HepG2 (cell line): ENCODE measurements around the gene KCNC2. TPM values are rescaled to one million over a fixed set of nuclear protein-coding genes. Genes with fewer than 3 reads are reported as not detected.

Experiments
- ATAC-seq: fragments of 200-7000 bp; cut with Tn5 transposase; 3 replicates; pipeline ENCODE4 v1.9.1; 2020; ENCODE audit warnings: mild to moderate bottlenecking, moderate library complexity
- BruUV-seq: library from RNA; stranded (reverse); fragments of 400-500 nt; replicated peaks from 2 replicates; lab custom pipeline; 2021; lab: Mats Ljungman, UMichigan
- CTCF ChIA-PET: fragments of 300-600 bp; formaldehyde crosslinking; extraction: SDS; loops from one replicate; lab custom pipeline; 2021; ENCODE audit warnings: low total read pairs, inconsistent platforms, low intra/inter-chr PET ratio; lab: Yijun Ruan, JAX
- POLR2A ChIA-PET: fragments of 350-600 bp; sonication (Branson Sonifier 250); formaldehyde crosslinking; loops from one replicate; lab custom pipeline; 2020; ENCODE audit warnings: antibody characterized with exemption, inconsistent platforms; lab: Yijun Ruan, JAX
- DNase-seq: peaks from one replicate; pipeline ENCODE4 v3.0.0-alpha.2; 2015; ENCODE audit warnings: low spot score
- FAIRE-seq: peaks from 3 replicates; lab custom pipeline; 2011; peaks lifted over from hg19 to GRCh38; lab: Jason Lieb, UNC
- H2AFZ ChIP-seq: one replicate; pipeline ENCODE4 v1.6.1; 2011; ENCODE audit warnings: low read length, inconsistent platforms
- H3K27ac ChIP-seq: fragments of 300-600 bp; 3 replicates; pipeline ENCODE4 v1.8.0; 2011; ENCODE audit warnings: mixed run types, mild to moderate bottlenecking, mixed read lengths, low read length, inconsistent platforms; ENCODE audit not compliant: insufficient read depth; ENCODE audit errors: extremely low read length
- H3K27me3 ChIP-seq, 2 experiments: fragments of 200-600 bp in 1 of 2; 2 replicates in 1 of 2; 3 replicates in 1 of 2; pipeline versions ENCODE4 v1.6.0 to v1.8.0; 2011; ENCODE audit warnings: low read length in 2 of 2, mild to moderate bottlenecking in 2 of 2, moderate library complexity in 2 of 2, inconsistent platforms in 1 of 2; ENCODE audit not compliant: insufficient read depth in 2 of 2, control insufficient read depth in 1 of 2
- H3K36me3 ChIP-seq, 2 experiments: fragments of 200-600 bp in 1 of 2; replicated peaks in 1 of 2; 2 replicates in 1 of 2; 3 replicates in 1 of 2; pipeline versions ENCODE4 v1.5.1 to v1.8.0; 2011; ENCODE audit warnings: low read length in 2 of 2, inconsistent platforms in 1 of 2; ENCODE audit not compliant: insufficient read depth in 2 of 2, control insufficient read depth in 1 of 2
- H3K4me1 ChIP-seq: 2 replicates; pipeline ENCODE4 v1.5.1; 2012; ENCODE audit warnings: low read length, inconsistent platforms; ENCODE audit not compliant: insufficient read depth
- H3K4me2 ChIP-seq: 2 replicates; pipeline ENCODE4 v1.6.0; 2011; ENCODE audit warnings: low read depth, low read length, inconsistent platforms
- H3K4me3 ChIP-seq, 3 experiments: fragments of 200-600 bp in 1 of 3; sonication (generic), shearing (Covaris generic) in 1 of 3; replicated peaks in 1 of 3; 2 replicates each; pipeline ENCODE4 v1.5.1; 2011 to 2016; ENCODE audit warnings: low read length in 3 of 3, inconsistent platforms in 2 of 3, low read depth in 2 of 3, mild to moderate bottlenecking in 2 of 3, control low read depth in 1 of 3, mixed read lengths in 1 of 3; ENCODE audit not compliant: insufficient read depth in 1 of 3
- H3K79me2 ChIP-seq: one replicate; pipeline ENCODE4 v1.6.1; 2011; ENCODE audit warnings: low read length, inconsistent platforms; ENCODE audit not compliant: insufficient read depth
- H3K9ac ChIP-seq: 2 replicates; pipeline ENCODE4 v1.6.0; 2011; ENCODE audit warnings: mild to moderate bottlenecking, low read depth, low read length, inconsistent platforms; ENCODE audit not compliant: insufficient read depth
- H3K9me3 ChIP-seq: 2 replicates; pipeline ENCODE4 v1.5.1; 2012; ENCODE audit warnings: mild to moderate bottlenecking, low read length
- H4K20me1 ChIP-seq: 2 replicates; pipeline ENCODE4 v1.6.0; 2011; ENCODE audit warnings: inconsistent platforms, mild to moderate bottlenecking, low read length, moderate library complexity; ENCODE audit not compliant: insufficient read depth
- ARHGAP35 ChIP-seq: sonication (generic); formaldehyde crosslinking; IDR thresholded peaks from 2 replicates; pipeline ENCODE4 v1.9.0; 2022; ENCODE audit warnings: mild to moderate bottlenecking, inconsistent platforms, moderate library complexity, missing genetic modification reagents, borderline replicate concordance
- ARNT ChIP-seq: fragments of 450-650 bp; IDR thresholded peaks from 2 replicates; pipeline ENCODE4 v1.6.1; 2017
- HNF4A ChIP-seq: sonication (generic); formaldehyde crosslinking; IDR thresholded peaks from 2 replicates; pipeline ENCODE4 v1.4.0; 2020; ENCODE audit warnings: missing genetic modification reagents
- KLF11 ChIP-seq: IDR thresholded peaks from 2 replicates; pipeline ENCODE4 v1.6.1; 2016; ENCODE audit warnings: missing compliant biosample characterization
- SRY ChIP-seq: sonication (generic); formaldehyde crosslinking; IDR thresholded peaks from 2 replicates; pipeline ENCODE4 v1.8.0; 2022; ENCODE audit warnings: mild to moderate bottlenecking, missing genetic modification reagents
- UBTF ChIP-seq: sonication (generic); formaldehyde crosslinking; IDR thresholded peaks from 2 replicates; pipeline ENCODE4 v1.4.0; 2020; ENCODE audit warnings: mild to moderate bottlenecking, missing genetic modification reagents
- ZC3H13 ChIP-seq: sonication (generic); formaldehyde crosslinking; IDR thresholded peaks from 2 replicates; pipeline ENCODE4 v1.8.1; 2023; ENCODE audit warnings: mild to moderate bottlenecking, missing genetic modification reagents, moderate library complexity
- ZNF138 ChIP-seq: sonication (generic); formaldehyde crosslinking; IDR thresholded peaks from 2 replicates; pipeline ENCODE4 v1.5.0; 2020; ENCODE audit warnings: mild to moderate bottlenecking, low read depth, missing genetic modification reagents
- ZNF276 ChIP-seq: sonication (generic); formaldehyde crosslinking; IDR thresholded peaks from 2 replicates; pipeline ENCODE4 v1.4.0; 2020; ENCODE audit warnings: mild to moderate bottlenecking, low read depth, missing genetic modification reagents
- ZNF280D ChIP-seq: sonication (generic); formaldehyde crosslinking; IDR thresholded peaks from 2 replicates; pipeline ENCODE4 v1.5.1; 2020; ENCODE audit warnings: mild to moderate bottlenecking, missing genetic modification reagents
- ZNF782 ChIP-seq: sonication (generic); formaldehyde crosslinking; IDR thresholded peaks from 2 replicates; pipeline ENCODE4 v1.4.0; 2020; ENCODE audit warnings: missing genetic modification reagents, mild to moderate bottlenecking, borderline replicate concordance
- ZSCAN5A ChIP-seq: sonication (generic); formaldehyde crosslinking; IDR thresholded peaks from 2 replicates; pipeline ENCODE4 v1.8.0; 2022; ENCODE audit warnings: mild to moderate bottlenecking, missing genetic modification reagents, borderline replicate concordance
- WGBS: methylation state at CpG from one replicate; pipeline ENCODE4 v1.1.6; 2017; ENCODE audit warnings: low lambda C conversion rate; 5-methylcytosine and 5-hydroxymethylcytosine counted together
- in situ Hi-C: cut with HindIII; loops from 2 replicates; pipeline ENCODE4 v1.10.0; 2017; ENCODE audit warnings: low pct_unique_long_range_greater_than_20kb; ENCODE audit not compliant: extremely low pct_ligation_motif_present
- intact Hi-C: fragments of 100-400 bp; cut with micrococcal nuclease; formaldehyde crosslinking; loops from one replicate; pipeline ENCODE4 v1.10.0; 2022; ENCODE audit not compliant: unreplicated experiment
- polyA plus RNA-seq, 8 experiments: library from polyadenylated mRNA; depleted of rRNA in 3 of 8; stranded (reverse) in 7 of 8; unstranded in 1 of 8; fragments of >200 nt; fragmentation: Illumina TruSeq in 4 of 8; extraction: Trizol in 4 of 8; gene quantifications; 2 replicates each; pipeline versions ENCODE4 v1.2.1 to v1.2.3, GENCODE V29; 2011 to 2016; ENCODE audit warnings: low read depth in 4 of 8, missing spikeins in 1 of 8, mixed read lengths in 1 of 8; ENCODE audit not compliant: insufficient read depth in 1 of 8
- total RNA-seq, 5 experiments: library from RNA; depleted of rRNA; stranded (reverse); fragments of >200 nt; fragmentation: Illumina TruSeq; extraction: Trizol; gene quantifications; 2 replicates each; pipeline ENCODE4 v1.2.3, GENCODE V29; 2016; ENCODE audit warnings: low read depth in 1 of 5

The KCNC2 gene
- total and polyA plus RNA-seq, 2 of the 13 experiments (the other 11 are each of a cell fraction or from before 2014, with no cell fraction given): not detected

- H3K79me2 ChIP-seq: no peaks in the 10 kb centered on the region
- no peak overlapping the region for H2AFZ ChIP-seq
- no peaks in the 10 kb centered on the region for H4K20me1 ChIP-seq
- no peak overlapping the region for H3K4me2 ChIP-seq
- WGBS: 4% methylated on average over 3 of the region's 3 CpGs
- no peak overlapping the region for H3K4me3 ChIP-seq
- BruUV-seq: no TSS peak
- no peaks in the 10 kb centered on the region for H3K4me1 ChIP-seq
- no peaks in the 10 kb centered on the region for H3K36me3 ChIP-seq
- H3K9ac ChIP-seq: no peak overlapping the region
- intact Hi-C loops: no loop called here
- ATAC-seq (no peak), DNase-seq (no peak), FAIRE-seq (no peak)
- in situ Hi-C loops: no loop called here
- H3K9me3 ChIP-seq: no peaks in the 10 kb centered on the region
- H3K27me3 ChIP-seq: no peaks in the 10 kb centered on the region; a peak in 1 of 5 replicates
- H3K27ac ChIP-seq: no peak overlapping the region
- CTCF ChIA-PET: no interaction called here
- POLR2A ChIA-PET: no interaction called here
- TF ChIP-seq ZNF138 (CRISPR knock-in tag): no peak
- TF ChIP-seq ZNF276: no peak
- TF ChIP-seq KLF11 (CRISPR knock-in tag): no peak
- no peak for TF ChIP-seq HNF4A (CRISPR knock-in tag)
- no peak for TF ChIP-seq UBTF (CRISPR knock-in tag)
- no peak for TF ChIP-seq ZSCAN5A (CRISPR knock-in tag)
- no peak for TF ChIP-seq ARHGAP35
- no peak for TF ChIP-seq ZNF280D (CRISPR knock-in tag)
- no peak for TF ChIP-seq ZNF782 (CRISPR knock-in tag)
- no peak for TF ChIP-seq SRY (CRISPR knock-in tag)
- TF ChIP-seq ARNT: no peak
- TF ChIP-seq ZC3H13 (CRISPR knock-in tag): no peak
Measured at GRCh38 chr12:74999474-74999873, 210.2 kb downstream of the KCNC2 start.
